Right renal cortex interstitium (tissue), 3 donors: Measurements from ENCODE around the gene TTPAL. TPM values are rescaled to one million over a fixed set of nuclear protein-coding genes. Genes with fewer than 3 reads are reported as not detected.

Experiments
- DNase-seq, 3 donors: peaks; one replicate each; pipeline ENCODE4 v3.0.0-alpha.2; 2013; ENCODE audit warnings: low read depth in 3 of 3, low spot score in 2 of 3
- polyA plus RNA-seq, 3 donors: library from polyadenylated mRNA; unstranded; fragments of 120-200 nt; gene quantifications; one replicate each; pipeline ENCODE4 v1.2.1, GENCODE V29; 2013; ENCODE audit not compliant: insufficient read length in 3 of 3

Gene TTPAL
- polyA plus RNA-seq, 3 donors = 10.9 to 13.1 (median 11.6) TPM

DNA sequence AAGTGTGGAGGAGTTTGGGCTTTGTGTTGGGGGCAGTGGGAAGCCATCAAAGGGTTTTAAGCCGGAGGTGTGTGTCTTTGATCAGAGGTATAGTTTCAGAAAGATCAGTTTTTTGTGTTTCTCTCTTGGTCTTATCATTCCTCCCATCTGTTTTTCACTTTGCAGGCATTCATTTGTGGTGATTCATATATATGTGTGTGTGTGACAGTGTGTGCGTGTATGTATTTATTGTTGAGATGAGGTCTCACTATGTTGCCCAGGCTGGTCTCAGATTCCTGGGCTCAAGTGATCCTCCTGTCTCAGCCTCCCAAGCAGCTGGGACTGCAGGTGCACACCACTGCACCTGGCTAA, 57.3 kb downstream of the TTPAL start:
- DNase-seq = no peak

DNA sequence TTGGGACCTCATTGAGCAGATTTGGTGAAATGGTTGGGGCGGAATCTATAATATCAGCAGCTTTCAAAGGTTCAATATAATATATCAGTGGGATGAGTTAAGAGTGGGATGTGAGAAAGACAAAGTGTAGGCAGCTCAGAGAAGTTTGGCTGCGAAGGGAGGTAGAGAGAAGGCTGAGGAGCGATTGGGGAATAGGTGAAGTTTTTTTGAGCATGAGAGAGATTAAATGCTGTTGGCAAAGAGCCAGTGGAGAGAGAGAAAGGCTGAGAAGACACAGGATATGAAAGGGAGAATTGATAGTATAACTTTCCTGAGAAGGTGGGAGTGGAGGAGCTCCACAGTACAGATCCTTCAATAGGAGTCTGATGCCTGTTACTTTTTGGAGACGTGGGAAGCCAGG, 58.3 kb downstream of the TTPAL start:
- DNase-seq = no peak

DNA sequence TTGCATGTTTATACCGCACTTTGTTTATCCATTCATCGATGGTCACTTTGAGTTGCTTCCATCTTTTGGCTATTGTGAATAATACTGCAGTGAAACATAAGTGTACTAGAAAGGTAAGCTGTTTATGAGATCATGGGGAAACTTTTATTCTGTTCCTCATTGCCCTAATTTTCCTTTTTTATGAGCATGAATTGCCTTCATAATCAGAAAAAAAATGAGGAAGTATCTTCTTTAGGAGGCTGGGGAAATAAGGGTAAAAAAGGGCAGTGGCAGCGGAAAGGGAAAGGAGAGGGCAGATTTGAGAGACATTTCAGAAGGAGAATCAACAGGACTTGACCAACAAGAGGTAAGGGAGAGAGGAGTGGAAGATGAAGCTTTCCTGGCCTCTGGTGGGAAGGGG, 60.5 kb downstream of the TTPAL start:
- DNase-seq = no peak

DNA sequence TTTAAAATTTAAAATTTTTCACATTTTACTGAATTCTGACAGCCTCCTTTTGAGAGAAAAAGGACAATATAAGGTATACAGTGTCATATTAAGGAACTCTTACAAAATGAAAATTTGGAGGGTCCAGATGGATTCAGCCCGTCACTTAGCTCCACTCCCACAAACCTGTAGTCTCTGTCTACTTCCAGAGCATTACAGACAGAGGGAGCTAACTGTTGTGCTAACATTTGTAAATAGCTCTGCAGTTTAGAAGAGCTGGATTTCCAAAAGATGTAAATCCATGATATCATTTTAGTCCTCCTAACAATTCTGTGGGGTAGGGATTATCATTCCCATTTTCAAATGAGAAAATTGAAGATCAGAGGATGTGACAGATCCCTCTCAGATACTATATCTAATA, 62.3 kb downstream of the TTPAL start:
- no peak for DNase-seq

DNA sequence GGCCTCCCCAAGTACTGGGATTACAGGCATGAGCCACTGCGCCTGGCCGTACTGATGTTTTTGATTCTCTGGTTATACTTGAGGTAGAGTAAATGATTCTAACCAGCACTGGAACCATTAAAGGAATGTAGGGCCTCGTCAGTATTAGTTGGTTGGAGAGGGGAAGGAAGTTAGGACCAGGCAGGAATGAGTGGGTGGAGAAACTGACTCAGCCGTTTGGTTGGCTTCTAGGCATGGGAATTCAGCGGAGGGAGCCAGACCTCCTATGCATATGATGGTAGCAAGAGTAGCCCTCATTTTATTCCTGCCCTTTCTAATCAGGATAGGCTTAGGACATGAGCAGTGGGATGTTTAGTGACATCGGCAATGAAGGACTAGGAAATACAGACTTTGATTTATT, 65.2 kb downstream of the TTPAL start:
- DNase-seq = no peak

DNA sequence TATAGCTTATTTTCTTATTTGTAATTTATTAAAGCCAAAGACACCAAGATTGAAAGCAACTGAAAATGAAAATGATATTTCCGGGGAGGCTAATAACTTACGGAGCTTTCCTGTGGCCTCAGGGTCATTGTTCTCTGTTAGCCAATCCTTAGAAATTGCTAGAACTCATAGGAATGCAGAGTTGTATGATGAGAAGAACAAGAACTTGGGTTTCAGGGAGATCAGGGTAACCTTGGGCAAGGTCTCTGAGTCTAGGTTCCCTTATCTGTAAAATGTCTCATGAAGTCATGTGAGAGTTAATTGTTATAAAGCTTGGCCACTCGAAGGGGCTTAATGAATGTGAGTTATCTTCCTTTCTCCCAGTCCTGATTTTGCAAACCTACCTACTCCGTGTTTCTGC, 66.3 kb downstream of the TTPAL start:
- no peak for DNase-seq

DNA sequence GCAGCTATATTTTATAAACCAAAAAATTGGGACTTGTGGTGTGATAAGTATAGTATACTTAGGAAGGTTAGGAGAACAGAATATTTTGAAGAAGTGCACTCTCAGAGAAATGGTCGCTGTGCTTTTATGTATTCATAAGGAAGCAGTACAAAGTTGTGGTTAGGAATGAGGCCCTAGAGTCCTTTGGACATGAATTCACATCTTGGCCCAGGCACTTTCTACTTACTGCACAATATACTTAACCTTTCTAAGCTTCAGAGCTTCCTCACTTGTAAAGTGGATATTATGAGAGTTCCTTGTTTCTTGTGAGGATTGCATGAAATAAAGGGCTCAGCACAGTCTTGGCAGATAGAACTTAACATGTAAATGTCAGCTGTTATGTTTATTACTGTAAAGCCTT, 67.2 kb downstream of the TTPAL start:
- DNase-seq = no peak

DNA sequence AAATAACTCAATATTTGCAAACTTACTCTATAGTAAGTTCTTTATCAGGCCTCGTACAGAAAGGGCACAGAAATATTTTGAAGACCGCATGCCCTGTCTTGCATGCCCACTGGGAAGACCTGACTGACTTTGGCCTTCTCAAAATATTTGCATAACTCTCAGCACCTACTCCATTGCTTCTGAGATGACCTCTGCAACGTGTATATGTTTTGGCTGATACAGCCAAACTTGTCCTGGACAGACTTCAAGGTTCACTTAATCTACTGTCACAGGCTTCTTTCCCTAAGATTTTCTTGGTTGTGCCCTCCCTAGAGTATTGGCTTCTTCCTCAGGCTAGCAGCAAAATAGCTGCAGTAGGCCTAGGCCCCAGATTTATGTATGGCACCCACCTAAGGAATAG, 67.7 kb downstream of the TTPAL start:
- no peak for DNase-seq

Other genes starting within 250 kb of the TTPAL start
- gene GDAP1L1, start 228.6 kb upstream of the TTPAL start, polyA plus RNA-seq = under 1 TPM; 0.11 to 0.46 (median 0.21) TPM
- gene FITM2, start 164.7 kb upstream of the TTPAL start, polyA plus RNA-seq = 1 to 10 TPM; 8.2 to 9.2 (median 8.2) TPM
- under 1 TPM; 0.10 to 0.14 (median 0.12) TPM for gene R3HDML, start 138.8 kb upstream of the TTPAL start, polyA plus RNA-seq
- gene HNF4A, start 120.2 kb upstream of the TTPAL start, polyA plus RNA-seq = 10 to 100 TPM; 36.8 to 50.6 (median 46.1) TPM
- gene SERINC3, start 46.2 kb downstream of the TTPAL start, polyA plus RNA-seq = 10 to 100 TPM; 73.7 to 76.0 (median 75.4) TPM
- 10 to 100 TPM; 57.8 to 60.6 (median 60.1) TPM for gene PKIG, start 106.7 kb downstream of the TTPAL start, polyA plus RNA-seq
- gene ADA, start 175.8 kb downstream of the TTPAL start, polyA plus RNA-seq = 1 to 10 TPM; 6.3 to 7.0 (median 6.3) TPM
- gene CCN5, start 239.5 kb downstream of the TTPAL start, polyA plus RNA-seq = under 1 TPM in 2 of 3 donors, not detected in 1; 0.11 to 0.15 TPM